Endothelial cell of umbilical vein (primary cell): ENCODE results near the gene KRTAP10-10. TPM values are rescaled to one million over a fixed set of nuclear protein-coding genes. Genes with fewer than 3 reads are reported as not detected.

Source experiments
- BruUV-seq: library from RNA; stranded (reverse); fragments of 400-500 nt; replicated peaks from 2 replicates; lab custom pipeline; 2021; lab: Mats Ljungman, UMichigan
- CTCF ChIA-PET: fragments of 300-600, 350-600 bp; sonication (Branson Sonifier 250); formaldehyde crosslinking; loops from one replicate; lab custom pipeline; 2021; ENCODE audit warnings: antibody characterized with exemption, inconsistent platforms; lab: Charles Lee
- POLR2A ChIA-PET: fragments of 300-600, 350-600 bp; sonication (Branson Sonifier 250); formaldehyde crosslinking; loops from one replicate; lab custom pipeline; 2021; ENCODE audit warnings: antibody characterized with exemption, inconsistent platforms; lab: Charles Lee
- DNase-seq: peaks from one replicate; pipeline ENCODE4 v3.0.0-alpha.2; 2011; ENCODE audit warnings: low read depth, low spot score
- FAIRE-seq: peaks from 2 replicates; lab custom pipeline; 2011; peaks lifted over from hg19 to GRCh38; lab: Jason Lieb, UNC
- H2AFZ ChIP-seq: 2 replicates; pipeline ENCODE4 v1.6.0; 2012; ENCODE audit warnings: low read depth, low read length, control low read depth, inconsistent platforms
- H3K27ac ChIP-seq: 2 replicates; pipeline ENCODE4 v1.5.1; 2011; ENCODE audit warnings: low read depth, mild to moderate bottlenecking, control low read depth, low read length, moderate library complexity; ENCODE audit not compliant: insufficient read depth
- H3K27me3 ChIP-seq, 2 experiments: 2 replicates each; pipeline versions ENCODE4 v1.6.0 to v1.6.1; 2011; ENCODE audit warnings: low read length in 2 of 2, mixed read lengths in 1 of 2; ENCODE audit not compliant: control insufficient read depth in 2 of 2, insufficient read depth in 2 of 2
- H3K36me3 ChIP-seq, 2 experiments: 2 replicates in 1 of 2; 3 replicates in 1 of 2; pipeline ENCODE4 v1.5.1; 2011; ENCODE audit warnings: low read length in 2 of 2, mild to moderate bottlenecking in 1 of 2, moderate library complexity in 1 of 2; ENCODE audit not compliant: control insufficient read depth in 2 of 2, insufficient read depth in 2 of 2; ENCODE audit errors: extremely low read depth in 1 of 2
- H3K4me1 ChIP-seq: 3 replicates; pipeline ENCODE4 v1.5.1; 2011; ENCODE audit warnings: mild to moderate bottlenecking, low read length; ENCODE audit not compliant: control insufficient read depth, insufficient read depth; ENCODE audit errors: extremely low read depth
- H3K4me2 ChIP-seq: 2 replicates; pipeline ENCODE4 v1.6.1; 2011; ENCODE audit warnings: low read length, control low read depth, mixed read lengths; ENCODE audit not compliant: insufficient read depth
- H3K4me3 ChIP-seq, 3 experiments: fragments of 200-600 bp in 1 of 3; sonication (generic), shearing (Covaris generic) in 1 of 3; replicated peaks in 1 of 3; 2 replicates each; pipeline ENCODE4 v1.5.1; 2011 to 2016; ENCODE audit warnings: control low read depth in 3 of 3, low read length in 3 of 3, mild to moderate bottlenecking in 2 of 3, inconsistent platforms in 1 of 3, low read depth in 1 of 3, moderate library complexity in 1 of 3; ENCODE audit not compliant: insufficient read depth in 1 of 3
- H3K79me2 ChIP-seq: 2 replicates; pipeline ENCODE4 v1.6.0; 2012; ENCODE audit warnings: low read length, inconsistent platforms; ENCODE audit not compliant: control insufficient read depth, insufficient read depth
- H3K9ac ChIP-seq: replicated peaks from 2 replicates; pipeline ENCODE3; 2011; ENCODE audit warnings: low read length, control low read depth; ENCODE audit not compliant: insufficient read depth; ENCODE audit errors: extremely low read depth
- H3K9me1 ChIP-seq: replicated peaks from 3 replicates; pipeline ENCODE4 v1.6.0; 2011; ENCODE audit warnings: mild to moderate bottlenecking, low read length; ENCODE audit not compliant: control insufficient read depth, insufficient read depth; ENCODE audit errors: extremely low read depth
- H3K9me3 ChIP-seq: replicated peaks from 2 replicates; pipeline ENCODE4 v1.5.1; 2012; ENCODE audit warnings: low read length, inconsistent platforms; ENCODE audit not compliant: control insufficient read depth, insufficient read depth
- H4K20me1 ChIP-seq: replicated peaks from 2 replicates; pipeline ENCODE3; 2011; ENCODE audit warnings: mild to moderate bottlenecking, low read length; ENCODE audit not compliant: control insufficient read depth, insufficient read depth; ENCODE audit errors: extremely low read depth
- CTCF ChIP-seq, 2 donors: IDR thresholded peaks; 1 replicate in 1 of 2; 2 replicates in 1 of 2; pipeline ENCODE4 v1.5.1; 2011; ENCODE audit warnings: low read length in 2 of 2, mild to moderate bottlenecking in 2 of 2, moderate library complexity in 2 of 2, control low read depth in 1 of 2, inconsistent platforms in 1 of 2, low read depth in 1 of 2; ENCODE audit not compliant: insufficient read depth in 1 of 2; ENCODE audit errors: extremely low read depth in 1 of 2
- EZH2 ChIP-seq: IDR thresholded peaks from 2 replicates; pipeline ENCODE4 v1.6.1; 2012; ENCODE audit warnings: borderline replicate concordance, low read depth, mild to moderate bottlenecking, moderate library complexity, low read length, inconsistent platforms; ENCODE audit not compliant: severe bottlenecking
- FOS ChIP-seq: IDR thresholded peaks from 2 replicates; pipeline ENCODE4 v1.6.1; 2011; ENCODE audit warnings: mild to moderate bottlenecking, low read length, moderate library complexity, borderline replicate concordance; ENCODE audit not compliant: insufficient read depth
- GATA2 ChIP-seq: IDR thresholded peaks from 2 replicates; pipeline ENCODE4 v1.7.0; 2011; ENCODE audit warnings: low read depth, mild to moderate bottlenecking, moderate library complexity, mixed read lengths, low read length; ENCODE audit not compliant: insufficient read length, insufficient read depth
- JUN ChIP-seq: IDR thresholded peaks from 2 replicates; pipeline ENCODE4 v1.6.1; 2011; ENCODE audit warnings: borderline replicate concordance, low read depth; ENCODE audit not compliant: insufficient read length, insufficient read depth
- MAX ChIP-seq: IDR thresholded peaks from 2 replicates; pipeline ENCODE4 v1.6.1; 2011; ENCODE audit not compliant: insufficient read depth, insufficient read length
- MYC ChIP-seq: IDR thresholded peaks from one replicate; pipeline ENCODE4 v1.6.1; 2011; ENCODE audit warnings: mild to moderate bottlenecking, low read depth, low read length
- POLR2A ChIP-seq: IDR thresholded peaks from 2 replicates; pipeline ENCODE4 v1.6.1; 2012; ENCODE audit warnings: low read depth, mild to moderate bottlenecking, control low read depth, low read length
- POLR2AphosphoS5 ChIP-seq: IDR thresholded peaks from 2 replicates; pipeline ENCODE4 v1.6.1; 2012; ENCODE audit warnings: low read depth, mild to moderate bottlenecking, control low read depth, low read length, moderate library complexity; ENCODE audit not compliant: insufficient read depth
- dilution Hi-C: fragments of 300-500 bp; cut with MboI; formaldehyde crosslinking; loops from one replicate; pipeline ENCODE4 v1.15.0; 2019; ENCODE audit warnings: low sequenced_read_pairs; ENCODE audit not compliant: extremely low pct_ligation_motif_present
- intact Hi-C: fragments of 100-400 bp; cut with micrococcal nuclease; formaldehyde crosslinking; loops from one replicate; pipeline ENCODE4 v1.10.0; 2022
- polyA plus RNA-seq, 4 experiments: library from polyadenylated mRNA; depleted of rRNA in 3 of 4; stranded (reverse) in 3 of 4; unstranded in 1 of 4; fragments of >200 nt; gene quantifications; 2 replicates each; pipeline versions ENCODE4 v1.2.1 to v1.2.3, GENCODE V29; 2011 to 2012; ENCODE audit warnings: missing spikeins in 1 of 4
- total RNA-seq: library from RNA; stranded (reverse); gene quantifications from 2 replicates; pipeline ENCODE4 v1.2.3, GENCODE V29; 2021

The KRTAP10-10 gene
- total and polyA plus RNA-seq, 2 donors (not counting 3 experiments of a cell fraction or from before 2014, with no cell fraction given) = not detected

DNA sequence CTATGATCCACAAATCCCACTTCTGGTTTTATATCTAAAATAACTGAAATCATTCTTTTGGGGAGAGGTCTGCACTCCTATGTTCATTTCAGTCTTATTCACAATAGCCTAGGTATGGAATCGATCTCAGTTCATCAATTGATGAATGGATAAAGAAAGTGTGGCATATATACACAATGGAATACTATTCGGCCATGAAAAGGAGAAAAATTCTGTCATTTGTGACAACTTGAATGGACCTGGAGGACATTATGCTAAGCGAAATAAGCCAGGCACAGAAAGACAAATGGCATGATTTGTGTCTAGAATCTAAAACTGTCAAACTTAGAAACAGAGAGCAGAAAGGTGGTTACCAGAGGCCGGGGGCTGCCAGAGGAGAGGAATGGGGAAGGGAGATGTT, 30.7 kb upstream of the KRTAP10-10 start:
- Histone ChIP-seq H3K4me2 (no peak overlapping the region), H3K9me1 (no peaks in the 10 kb centered on the region), H3K27ac (no peak overlapping the region), H3K9ac (no peak overlapping the region), H3K4me3 (no peak overlapping the region), H3K4me1 (no peaks in the 10 kb centered on the region), H3K27me3 (peaks cover 1 to 3% of the 10 kb centered on the region in 2 experiments), H3K9me3 (no peaks in the 10 kb centered on the region), H2AFZ (no peak overlapping the region), H3K36me3 (no peaks in the 10 kb centered on the region), H3K79me2 (no peaks in the 10 kb centered on the region), H4K20me1 (no peaks in the 10 kb centered on the region)
- CTCF ChIA-PET = no interaction called here
- dilution Hi-C loops (no loop called here), intact Hi-C loops (loop anchor here (5.0 kb wide), 1 partner anchor 44 kb away; no protein-coding TSS in a partner anchor)
- no peak for FAIRE-seq
- POLR2A ChIA-PET = no interaction called here
- TF ChIP-seq GATA2 = no peak
- no peak for TF ChIP-seq FOS
- no peak for TF ChIP-seq POLR2A
- TF ChIP-seq POLR2AphosphoS5 = no peak
- no peak for TF ChIP-seq MYC
- no peak for TF ChIP-seq EZH2
- TF ChIP-seq JUN = no peak
- no peak for TF ChIP-seq CTCF (IDR thresholded peaks at IDR 0.05; ENCODE audit: extremely low read depth in 1 of 2, insufficient read depth in 1 of 2, low read depth in 1 of 2, low read length in 2 of 2)
- TF ChIP-seq MAX = no peak
- no peak for DNase-seq
- BruUV-seq = no TSS peak
